KMS-11 (cell line): Measurements from ENCODE around the gene ZBTB48.

Experiments
- H2AFZ ChIP-seq: fragments of 200-600 bp; sonication (generic); 2 replicates; pipeline ENCODE4 v1.6.1; 2016; ENCODE audit warnings: antibody characterized with exemption, mixed run types, low read depth
- H3K27ac ChIP-seq: fragments of 200-600 bp; sonication (generic); 2 replicates; pipeline ENCODE4 v1.6.1; 2016; ENCODE audit warnings: mild to moderate bottlenecking, mixed run types
- H3K27me3 ChIP-seq: fragments of 200-600 bp; sonication (generic); 2 replicates; pipeline ENCODE4 v1.6.1; 2017; ENCODE audit warnings: mild to moderate bottlenecking, low read depth, mixed run types, moderate library complexity; ENCODE audit not compliant: insufficient read depth
- H3K36me3 ChIP-seq: fragments of 200-600 bp; sonication (generic); 2 replicates; pipeline ENCODE4 v1.6.1; 2017; ENCODE audit warnings: mild to moderate bottlenecking, mixed run types; ENCODE audit not compliant: insufficient read depth
- H3K4me1 ChIP-seq: fragments of 200-600 bp; sonication (generic); 2 replicates; pipeline ENCODE4 v1.6.1; 2016; ENCODE audit warnings: mild to moderate bottlenecking, low read depth, mixed run types; ENCODE audit not compliant: poor library complexity, severe bottlenecking
- H3K4me2 ChIP-seq: fragments of 200-600 bp; sonication (generic); 2 replicates; pipeline ENCODE4 v1.7.0; 2016; ENCODE audit warnings: mild to moderate bottlenecking, mixed run types
- H3K4me3 ChIP-seq: fragments of 200-600 bp; sonication (generic); IDR thresholded peaks from 2 replicates; pipeline ENCODE4 v1.6.1; 2017; ENCODE audit warnings: low read depth, low read length, mixed read lengths; ENCODE audit not compliant: insufficient read depth
- H3K79me2 ChIP-seq: fragments of 200-600 bp; sonication (generic); 2 replicates; pipeline ENCODE4 v1.6.1; 2016; ENCODE audit warnings: low read depth, mixed run types; ENCODE audit not compliant: insufficient read depth
- H3K9ac ChIP-seq: fragments of 200-600 bp; sonication (generic); 2 replicates; pipeline ENCODE4 v1.6.1; 2016; ENCODE audit warnings: mild to moderate bottlenecking, mixed run types
- H4K20me1 ChIP-seq: fragments of 200-600 bp; sonication (generic); 2 replicates; pipeline ENCODE4 v1.6.1; 2016; ENCODE audit warnings: mild to moderate bottlenecking, mixed run types; ENCODE audit not compliant: insufficient read depth
- TF ChIP-seq, protein P1 (sequence below): fragments of 200-600 bp; sonication (generic); conservative IDR thresholded peaks from 2 replicates; pipeline ENCODE4 v1.6.1; 2017; ENCODE audit warnings: low read depth, mild to moderate bottlenecking, antibody characterized with exemption, low read length, moderate library complexity, mixed read lengths

Gene ZBTB48

DNA sequence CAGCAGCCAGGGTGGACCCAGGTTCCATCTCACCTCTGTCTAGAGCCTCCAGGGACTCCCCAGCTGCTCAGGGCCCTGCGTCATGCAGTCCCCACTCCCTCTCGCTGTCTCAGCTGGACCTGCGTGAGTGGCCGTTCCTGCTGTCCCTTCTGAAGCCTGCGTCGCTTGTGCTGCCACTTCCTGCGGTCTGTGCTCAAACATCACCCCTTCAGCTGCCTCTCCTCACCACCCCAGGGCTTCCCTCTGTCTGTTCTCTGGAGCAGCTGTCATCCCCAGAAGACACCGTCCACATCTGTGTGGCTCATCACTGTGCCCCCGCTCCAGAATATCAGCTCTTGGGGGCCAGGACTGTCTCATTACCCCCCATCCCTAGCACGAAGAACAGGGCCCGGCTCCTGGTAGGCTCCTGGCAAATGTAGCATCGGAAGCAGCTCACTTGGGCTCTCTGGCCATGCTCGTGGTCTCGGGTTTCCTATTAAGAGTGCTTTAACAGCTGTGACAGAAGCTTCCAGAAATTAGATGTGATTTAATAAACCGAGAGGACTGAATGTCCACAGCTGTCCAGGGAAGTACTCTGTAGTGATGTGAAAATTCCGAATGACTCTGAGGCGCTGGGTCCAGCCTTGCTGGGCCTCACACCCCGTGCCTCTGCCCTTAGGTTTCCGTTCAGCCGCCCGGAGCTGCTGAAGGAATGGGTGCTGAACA, 48.2 kb downstream of the ZBTB48 start:
- H3K27ac ChIP-seq = no peak overlapping the region
- no peak overlapping the region for H2AFZ ChIP-seq
- H3K79me2 ChIP-seq = peaks cover 13% of the 10 kb centered on the region
- H3K27me3 ChIP-seq = no peaks in the 10 kb centered on the region
- H4K20me1 ChIP-seq = no peaks in the 10 kb centered on the region
- peaks cover 25% of the 10 kb centered on the region for H3K4me1 ChIP-seq
- no peak overlapping the region for H3K9ac ChIP-seq
- TF ChIP-seq, protein P1, sequence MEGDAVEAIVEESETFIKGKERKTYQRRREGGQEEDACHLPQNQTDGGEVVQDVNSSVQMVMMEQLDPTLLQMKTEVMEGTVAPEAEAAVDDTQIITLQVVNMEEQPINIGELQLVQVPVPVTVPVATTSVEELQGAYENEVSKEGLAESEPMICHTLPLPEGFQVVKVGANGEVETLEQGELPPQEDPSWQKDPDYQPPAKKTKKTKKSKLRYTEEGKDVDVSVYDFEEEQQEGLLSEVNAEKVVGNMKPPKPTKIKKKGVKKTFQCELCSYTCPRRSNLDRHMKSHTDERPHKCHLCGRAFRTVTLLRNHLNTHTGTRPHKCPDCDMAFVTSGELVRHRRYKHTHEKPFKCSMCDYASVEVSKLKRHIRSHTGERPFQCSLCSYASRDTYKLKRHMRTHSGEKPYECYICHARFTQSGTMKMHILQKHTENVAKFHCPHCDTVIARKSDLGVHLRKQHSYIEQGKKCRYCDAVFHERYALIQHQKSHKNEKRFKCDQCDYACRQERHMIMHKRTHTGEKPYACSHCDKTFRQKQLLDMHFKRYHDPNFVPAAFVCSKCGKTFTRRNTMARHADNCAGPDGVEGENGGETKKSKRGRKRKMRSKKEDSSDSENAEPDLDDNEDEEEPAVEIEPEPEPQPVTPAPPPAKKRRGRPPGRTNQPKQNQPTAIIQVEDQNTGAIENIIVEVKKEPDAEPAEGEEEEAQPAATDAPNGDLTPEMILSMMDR = no peak
- H3K4me3 ChIP-seq = no peak overlapping the region
- H3K4me2 ChIP-seq = no peak overlapping the region
- H3K36me3 ChIP-seq = no peaks in the 10 kb centered on the region

DNA sequence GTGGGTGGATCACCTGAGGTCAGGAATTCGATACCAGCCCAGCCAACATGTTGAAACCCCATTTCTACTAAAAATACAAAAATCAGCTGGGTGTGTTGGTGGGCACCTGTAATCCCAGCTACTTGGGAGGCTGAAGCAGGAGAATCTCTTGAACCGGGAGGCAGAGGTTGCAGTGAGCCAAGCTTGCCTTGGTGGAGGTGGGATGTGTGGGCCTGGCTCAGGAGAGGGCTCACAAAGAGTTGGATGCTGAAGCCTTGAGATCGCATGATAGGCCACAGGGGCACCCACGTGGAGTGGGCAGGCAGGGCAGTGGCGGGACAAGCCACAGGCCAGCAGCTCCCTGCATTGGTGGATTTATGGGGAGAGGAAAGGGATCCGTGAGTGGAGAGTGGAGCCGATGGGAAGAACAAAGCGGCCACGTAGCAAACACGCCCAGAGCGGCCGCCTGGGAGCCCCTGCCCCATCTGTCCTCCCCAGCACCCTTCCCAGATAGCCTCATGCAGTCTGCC, 49.2 kb downstream of the ZBTB48 start:
- no peak overlapping the region for H3K27ac ChIP-seq
- no peak overlapping the region for H3K4me3 ChIP-seq
- H3K36me3 ChIP-seq = no peaks in the 10 kb centered on the region
- H3K4me2 ChIP-seq = no peak overlapping the region
- H3K27me3 ChIP-seq = no peaks in the 10 kb centered on the region
- peaks cover 18% of the 10 kb centered on the region for H3K4me1 ChIP-seq
- peaks cover 13% of the 10 kb centered on the region for H3K79me2 ChIP-seq
- H3K9ac ChIP-seq = no peak overlapping the region
- no peak overlapping the region for H2AFZ ChIP-seq
- TF ChIP-seq, protein P1 = no peak
- no peaks in the 10 kb centered on the region for H4K20me1 ChIP-seq

DNA sequence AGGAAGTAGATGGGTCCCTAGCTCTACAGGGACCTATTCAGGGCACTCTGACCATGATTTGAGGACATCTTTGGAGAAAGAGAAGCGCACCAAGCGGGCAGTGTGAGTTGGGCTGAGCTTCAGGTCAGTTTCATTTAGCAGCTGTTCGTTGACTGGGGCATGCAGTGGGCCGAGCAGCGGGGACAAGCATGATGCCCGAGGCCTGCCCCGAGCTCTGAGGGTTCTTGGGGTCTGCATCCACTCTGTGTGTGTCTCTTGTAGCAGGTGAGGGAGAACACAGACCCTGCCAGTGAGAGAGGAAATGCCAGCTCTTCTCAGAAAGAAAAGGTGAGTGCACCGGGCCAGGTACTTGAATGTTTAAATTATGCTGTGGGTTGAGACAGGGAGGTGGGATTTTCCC, 50.2 kb downstream of the ZBTB48 start:
- no peak overlapping the region for H3K4me3 ChIP-seq
- H3K36me3 ChIP-seq = no peaks in the 10 kb centered on the region
- no peak overlapping the region for H2AFZ ChIP-seq
- H3K4me2 ChIP-seq = no peak overlapping the region
- no peaks in the 10 kb centered on the region for H4K20me1 ChIP-seq
- H3K27ac ChIP-seq = no peak overlapping the region
- H3K9ac ChIP-seq = no peak overlapping the region
- peaks cover 10% of the 10 kb centered on the region for H3K4me1 ChIP-seq
- TF ChIP-seq, protein P1 = no peak
- H3K79me2 ChIP-seq = peaks cover 13% of the 10 kb centered on the region; the same call in 1 of the 2 replicates
- H3K27me3 ChIP-seq = no peaks in the 10 kb centered on the region

DNA sequence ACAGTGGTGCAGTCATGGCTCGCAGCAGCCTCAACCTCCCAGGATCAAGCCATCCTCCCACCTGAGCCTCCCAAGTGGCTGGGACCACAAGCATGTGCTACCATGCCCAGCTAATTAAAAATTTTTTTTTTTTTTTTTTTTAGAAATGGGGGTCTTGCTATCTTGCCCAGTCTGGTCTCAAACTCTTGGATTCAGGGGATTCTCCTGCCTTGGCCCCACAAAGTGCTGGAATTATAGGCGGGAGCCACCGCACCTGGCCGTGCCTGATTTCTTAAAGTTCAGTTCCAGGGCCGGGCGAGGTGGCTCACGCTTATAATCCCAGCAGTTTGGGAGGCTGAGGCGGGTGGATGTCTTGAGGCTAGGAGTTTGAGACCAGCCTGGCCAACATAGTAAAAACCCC, 51.3 kb downstream of the ZBTB48 start:
- Histone ChIP-seq H2AFZ (no peak overlapping the region), H3K4me1 (peaks cover 7% of the 10 kb centered on the region), H3K27me3 (no peaks in the 10 kb centered on the region), H3K36me3 (no peaks in the 10 kb centered on the region), H3K27ac (no peak overlapping the region), H3K4me2 (no peak overlapping the region), H3K4me3 (no peak overlapping the region), H3K79me2 (0 out of 2 replicates have a peak, but pooled peaks cover 8% of the 10 kb centered on the region), H3K9ac (no peak overlapping the region), H4K20me1 (no peaks in the 10 kb centered on the region)
- TF ChIP-seq, protein P1 = no peak
